GM12873 (cell line): Measurements from ENCODE around the gene REEP1.

Experiments used
- CTCF ChIP-seq: IDR thresholded peaks from 2 replicates; pipeline ENCODE4 v1.5.1; 2012; ENCODE audit warnings: low read depth, mild to moderate bottlenecking, moderate library complexity, low read length, control low read depth; ENCODE audit not compliant: insufficient read depth; ENCODE audit errors: missing control alignments

REEP1 gene, protein sequence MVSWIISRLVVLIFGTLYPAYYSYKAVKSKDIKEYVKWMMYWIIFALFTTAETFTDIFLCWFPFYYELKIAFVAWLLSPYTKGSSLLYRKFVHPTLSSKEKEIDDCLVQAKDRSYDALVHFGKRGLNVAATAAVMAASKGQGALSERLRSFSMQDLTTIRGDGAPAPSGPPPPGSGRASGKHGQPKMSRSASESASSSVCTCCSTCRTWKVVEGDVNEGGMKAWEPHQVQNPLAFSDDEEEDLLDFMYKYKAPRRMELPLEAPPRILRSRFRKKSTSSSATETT

DNA sequence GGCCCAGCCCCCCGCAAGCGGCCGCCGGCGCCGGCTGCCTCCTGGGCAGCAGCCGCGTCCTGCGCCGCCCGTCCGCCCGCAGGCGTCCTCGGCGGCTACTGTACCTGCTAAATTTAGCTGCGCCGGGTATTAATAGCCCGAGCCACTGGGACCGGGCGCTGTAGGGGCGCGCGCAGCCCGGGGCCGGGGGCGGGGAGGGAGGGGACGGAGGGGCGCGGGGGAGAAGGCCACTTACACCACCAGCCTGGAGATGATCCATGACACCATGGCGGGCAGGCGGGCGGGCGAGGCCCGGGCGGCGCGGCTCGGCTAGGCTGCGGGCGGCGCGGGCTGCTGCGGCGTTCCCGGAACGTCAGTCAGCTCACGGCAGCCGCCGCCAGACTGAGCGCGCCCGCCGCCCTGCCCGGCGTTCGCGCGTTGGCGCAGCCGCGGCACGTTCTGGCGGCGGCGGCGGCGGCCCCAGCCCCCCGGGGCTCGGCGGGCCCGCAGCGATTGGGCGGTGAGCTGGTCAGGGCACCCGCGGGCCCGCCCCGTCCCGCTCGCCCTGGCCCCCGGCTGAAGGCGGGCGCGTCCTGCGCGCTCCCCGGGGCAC, at the start of gene REEP1:
TSS of gene REEP1 (minus strand) at position 383 of the 592 bp plus-strand sequence. CDS start at position 267, 116 bp downstream.
- TF ChIP-seq CTCF = no peak

DNA sequence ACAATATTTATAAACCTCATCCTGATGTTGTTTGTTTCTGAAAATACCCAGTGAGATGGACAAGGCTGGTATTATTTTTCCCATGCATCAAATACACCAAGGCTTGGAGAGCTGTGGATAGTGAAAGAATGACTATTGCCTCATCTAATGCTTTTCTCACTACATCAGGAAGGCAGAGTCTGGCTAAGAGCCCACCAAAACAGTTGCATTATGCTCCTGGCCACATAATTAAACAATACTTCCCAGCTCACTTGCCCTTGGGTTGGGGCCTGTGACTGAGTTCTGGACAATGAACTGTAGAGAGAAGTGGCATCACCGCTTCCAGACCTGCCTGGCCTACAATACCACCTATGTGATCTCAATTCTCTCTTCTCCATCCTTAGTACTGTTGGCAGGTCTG, 46.4 kb upstream of the REEP1 start:
- TF ChIP-seq CTCF = no peak

GRCh38 chr2:86382698-86383097, 45.3 kb upstream of the REEP1 start:
- no peak for TF ChIP-seq CTCF

DNA sequence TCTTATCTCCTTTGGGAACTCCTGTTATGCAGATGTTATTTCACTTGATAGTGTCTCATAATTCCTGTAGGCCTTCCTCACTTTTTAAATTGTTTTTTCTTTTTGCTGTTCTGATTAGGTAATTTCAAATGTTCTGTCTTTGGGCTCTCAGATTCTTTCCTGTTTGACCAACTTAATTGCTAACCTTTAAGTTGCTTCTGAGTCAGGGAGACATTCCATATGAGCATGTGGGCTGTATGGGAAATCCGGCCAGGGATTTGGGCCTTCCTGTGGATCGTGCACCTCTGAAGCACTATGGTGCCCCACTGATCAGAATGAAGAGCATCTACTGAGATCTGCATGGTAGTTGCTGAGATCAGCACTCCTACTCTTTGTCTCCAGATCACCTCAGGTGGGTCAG, 44.7 kb upstream of the REEP1 start:
- no peak for TF ChIP-seq CTCF

DNA sequence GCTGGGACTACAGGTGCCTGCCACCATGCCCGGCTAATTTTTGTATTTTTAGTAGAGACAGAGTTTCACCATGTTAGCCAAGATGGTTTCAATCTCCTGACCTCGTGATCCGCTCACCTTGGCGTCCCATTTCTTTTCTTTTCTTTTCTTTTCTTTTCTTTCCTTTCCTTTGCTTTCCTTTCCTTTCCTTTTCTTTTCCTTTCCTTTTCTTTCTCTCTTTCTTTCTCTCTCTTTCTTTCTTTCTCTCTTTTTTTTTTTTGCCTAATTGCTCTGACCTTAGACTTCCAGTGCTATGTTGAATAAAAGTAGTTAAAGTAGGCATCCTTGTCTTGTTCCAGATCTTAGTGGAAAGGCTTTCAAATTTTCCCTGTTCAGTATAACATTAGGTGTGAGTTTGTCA, 41.0 kb upstream of the REEP1 start:
- TF ChIP-seq CTCF = no peak

DNA sequence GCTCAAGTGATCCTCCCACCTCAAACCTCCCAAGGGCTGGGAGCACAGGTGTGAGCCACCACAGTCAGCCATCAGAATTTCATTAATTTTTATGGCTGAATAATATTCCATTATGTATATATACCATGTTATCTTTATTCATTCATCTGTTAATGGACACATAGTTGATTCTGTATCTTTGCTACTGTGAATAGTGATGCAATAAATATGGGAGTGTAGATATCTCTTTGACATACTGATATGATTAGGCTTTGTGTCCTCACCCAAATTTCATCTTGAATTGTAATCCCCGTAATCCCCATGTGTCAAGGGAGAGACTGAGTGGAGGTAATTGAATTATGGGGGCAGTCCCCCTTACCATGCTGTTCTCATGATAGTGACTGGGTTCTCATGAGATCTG, 38.2 kb upstream of the REEP1 start:
- TF ChIP-seq CTCF = no peak

GRCh38 chr2:86372641-86373502, 35.4 kb upstream of the REEP1 start:
- peak; percentile 61 for TF ChIP-seq CTCF
